Fibroblast of villous mesenchyme (primary cell): Measurements from ENCODE around the gene NLRP6. TPM values are rescaled to one million over a fixed set of nuclear protein-coding genes. Genes with fewer than 3 reads are reported as not detected.
"Not testable (repeated sequence)": the region's sequence is repeated elsewhere in the genome, so short reads cannot be mapped to it uniquely, and the experiment has no call there.

Experiments
- DNase-seq: peaks from one replicate; pipeline ENCODE4 v3.0.0-alpha.2; 2010; ENCODE audit warnings: low read depth
- H3K4me3 ChIP-seq: 2 replicates; pipeline ENCODE4 v1.5.1; 2011; ENCODE audit warnings: low read depth, mild to moderate bottlenecking, low read length
- total RNA-seq: library from RNA; depleted of rRNA; stranded (reverse); fragments of >200 nt; gene quantifications from 2 replicates; pipeline ENCODE4 v1.2.3, GENCODE V29; 2012
- TF ChIP-seq, protein P1 (sequence below): IDR thresholded peaks from 2 replicates; pipeline ENCODE4 v1.5.1; 2012; ENCODE audit warnings: low read depth, mild to moderate bottlenecking, low read length; ENCODE audit not compliant: insufficient read depth

NLRP6 gene
- total RNA-seq, 1 donor: not detected

DNA sequence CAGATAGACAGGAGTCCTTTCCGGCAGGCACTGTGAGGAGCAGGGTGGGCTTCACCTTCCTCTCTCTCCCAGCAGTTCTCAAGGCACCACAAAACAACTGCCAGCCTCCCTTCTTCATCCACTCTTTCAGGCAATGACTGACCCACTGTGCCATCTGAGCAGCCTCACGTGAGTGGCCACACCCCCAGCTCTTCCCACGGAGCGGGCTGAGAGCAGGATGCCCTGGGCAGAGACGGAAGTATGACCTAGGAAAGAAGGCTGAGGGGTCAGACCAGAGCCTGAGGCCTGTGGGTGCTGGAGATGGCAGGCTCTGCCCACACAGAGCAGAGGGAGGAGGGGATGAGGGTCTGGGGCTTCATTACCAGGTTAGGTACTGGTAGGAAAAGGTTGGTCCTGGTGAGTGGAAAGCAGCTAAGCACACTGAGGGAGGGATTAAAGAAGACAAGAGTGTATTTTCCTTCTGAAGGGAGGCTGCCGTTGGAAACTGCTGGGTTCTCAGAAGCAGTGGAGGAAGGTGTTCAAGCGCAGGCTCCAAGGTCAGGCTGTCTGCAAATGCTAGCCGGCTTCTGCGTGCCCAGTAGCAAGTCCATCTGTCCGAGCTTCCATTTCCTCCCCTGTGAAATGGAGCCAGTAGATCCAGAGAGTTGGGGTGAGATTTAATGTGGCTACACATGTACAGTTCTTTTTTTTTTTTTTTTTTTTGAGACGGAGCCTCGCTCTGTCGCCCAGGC lies 4.6 kb downstream of the NLRP6 start:
- TF ChIP-seq, protein P1, sequence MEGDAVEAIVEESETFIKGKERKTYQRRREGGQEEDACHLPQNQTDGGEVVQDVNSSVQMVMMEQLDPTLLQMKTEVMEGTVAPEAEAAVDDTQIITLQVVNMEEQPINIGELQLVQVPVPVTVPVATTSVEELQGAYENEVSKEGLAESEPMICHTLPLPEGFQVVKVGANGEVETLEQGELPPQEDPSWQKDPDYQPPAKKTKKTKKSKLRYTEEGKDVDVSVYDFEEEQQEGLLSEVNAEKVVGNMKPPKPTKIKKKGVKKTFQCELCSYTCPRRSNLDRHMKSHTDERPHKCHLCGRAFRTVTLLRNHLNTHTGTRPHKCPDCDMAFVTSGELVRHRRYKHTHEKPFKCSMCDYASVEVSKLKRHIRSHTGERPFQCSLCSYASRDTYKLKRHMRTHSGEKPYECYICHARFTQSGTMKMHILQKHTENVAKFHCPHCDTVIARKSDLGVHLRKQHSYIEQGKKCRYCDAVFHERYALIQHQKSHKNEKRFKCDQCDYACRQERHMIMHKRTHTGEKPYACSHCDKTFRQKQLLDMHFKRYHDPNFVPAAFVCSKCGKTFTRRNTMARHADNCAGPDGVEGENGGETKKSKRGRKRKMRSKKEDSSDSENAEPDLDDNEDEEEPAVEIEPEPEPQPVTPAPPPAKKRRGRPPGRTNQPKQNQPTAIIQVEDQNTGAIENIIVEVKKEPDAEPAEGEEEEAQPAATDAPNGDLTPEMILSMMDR: no peak
- no peak for DNase-seq

DNA sequence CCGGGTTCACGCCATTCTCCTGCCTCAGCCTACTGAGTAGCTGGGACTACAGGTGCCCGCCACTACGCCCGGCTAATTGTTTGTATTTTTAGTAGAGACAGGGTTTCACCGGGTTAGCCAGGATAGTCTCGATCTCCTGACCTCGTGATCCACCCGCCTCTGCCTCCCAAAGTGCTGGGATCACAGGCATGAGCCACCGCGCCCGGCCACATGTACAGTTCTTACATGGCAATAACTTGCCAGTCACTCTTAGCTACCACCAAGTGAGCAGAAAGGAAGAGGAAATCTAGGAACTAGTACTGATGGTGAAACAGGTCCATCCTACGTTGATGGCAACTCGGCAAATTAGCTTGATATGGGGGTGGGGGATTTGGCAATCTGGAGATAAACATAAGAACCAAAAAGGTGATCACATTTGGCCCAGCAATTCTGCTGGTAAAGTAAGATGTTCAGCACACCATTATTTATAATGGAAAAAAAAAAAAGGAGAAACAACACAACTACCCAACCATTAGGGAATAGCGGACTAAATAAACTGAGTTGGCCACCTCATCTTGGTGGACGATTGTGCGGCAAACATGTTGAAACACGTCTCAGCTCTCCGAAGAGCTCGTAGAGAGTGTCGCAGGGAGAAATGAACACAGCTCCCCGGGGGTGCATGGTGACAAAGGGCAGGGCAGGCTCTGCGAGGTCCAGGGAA lies 5.3 kb downstream of the NLRP6 start:
- no peak overlapping the region for H3K4me3 ChIP-seq
- DNase-seq: no peak
- TF ChIP-seq, protein P1: no peak

More for the DNA sequence above, 4.6 kb downstream of the NLRP6 start:
- H3K4me3 ChIP-seq: no peak overlapping the region

DNA sequence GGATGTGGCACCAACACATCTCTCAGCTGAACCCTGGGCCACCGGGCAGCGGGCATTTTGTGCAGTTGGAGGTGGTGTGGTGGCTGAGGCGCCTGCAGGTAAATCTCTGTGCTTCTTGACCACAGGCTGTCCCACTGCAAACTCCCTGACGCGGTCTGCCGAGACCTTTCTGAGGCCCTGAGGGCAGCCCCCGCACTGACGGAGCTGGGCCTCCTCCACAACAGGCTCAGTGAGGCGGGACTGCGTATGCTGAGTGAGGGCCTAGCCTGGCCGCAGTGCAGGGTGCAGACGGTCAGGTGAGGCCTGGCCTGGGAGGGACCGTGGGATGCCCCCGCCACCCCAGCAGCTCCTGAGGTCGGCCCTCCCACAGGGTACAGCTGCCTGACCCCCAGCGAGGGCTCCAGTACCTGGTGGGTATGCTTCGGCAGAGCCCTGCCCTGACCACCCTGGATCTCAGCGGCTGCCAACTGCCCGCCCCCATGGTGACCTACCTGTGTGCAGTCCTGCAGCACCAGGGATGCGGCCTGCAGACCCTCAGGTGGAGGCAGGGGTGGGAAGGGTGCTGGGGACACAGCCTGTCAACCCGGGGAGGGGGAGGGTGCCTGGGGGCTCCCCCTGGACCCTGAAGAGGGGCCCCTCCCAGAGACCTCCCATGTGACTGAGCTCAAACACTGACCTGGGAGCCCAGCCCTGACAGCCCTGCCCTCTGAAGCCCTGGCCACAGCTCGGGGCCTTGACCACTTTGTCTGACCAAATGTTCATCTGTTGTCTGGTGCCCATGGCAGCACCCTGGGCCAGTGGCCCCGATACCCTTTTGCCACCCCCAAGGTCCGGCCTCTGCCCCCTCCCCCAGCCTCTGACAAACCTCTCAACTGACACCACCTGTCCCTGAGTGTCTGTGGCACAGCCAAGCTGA lies 6.2 kb downstream of the NLRP6 start:
- H3K4me3 ChIP-seq: no peak overlapping the region
- DNase-seq: no peak

DNA sequence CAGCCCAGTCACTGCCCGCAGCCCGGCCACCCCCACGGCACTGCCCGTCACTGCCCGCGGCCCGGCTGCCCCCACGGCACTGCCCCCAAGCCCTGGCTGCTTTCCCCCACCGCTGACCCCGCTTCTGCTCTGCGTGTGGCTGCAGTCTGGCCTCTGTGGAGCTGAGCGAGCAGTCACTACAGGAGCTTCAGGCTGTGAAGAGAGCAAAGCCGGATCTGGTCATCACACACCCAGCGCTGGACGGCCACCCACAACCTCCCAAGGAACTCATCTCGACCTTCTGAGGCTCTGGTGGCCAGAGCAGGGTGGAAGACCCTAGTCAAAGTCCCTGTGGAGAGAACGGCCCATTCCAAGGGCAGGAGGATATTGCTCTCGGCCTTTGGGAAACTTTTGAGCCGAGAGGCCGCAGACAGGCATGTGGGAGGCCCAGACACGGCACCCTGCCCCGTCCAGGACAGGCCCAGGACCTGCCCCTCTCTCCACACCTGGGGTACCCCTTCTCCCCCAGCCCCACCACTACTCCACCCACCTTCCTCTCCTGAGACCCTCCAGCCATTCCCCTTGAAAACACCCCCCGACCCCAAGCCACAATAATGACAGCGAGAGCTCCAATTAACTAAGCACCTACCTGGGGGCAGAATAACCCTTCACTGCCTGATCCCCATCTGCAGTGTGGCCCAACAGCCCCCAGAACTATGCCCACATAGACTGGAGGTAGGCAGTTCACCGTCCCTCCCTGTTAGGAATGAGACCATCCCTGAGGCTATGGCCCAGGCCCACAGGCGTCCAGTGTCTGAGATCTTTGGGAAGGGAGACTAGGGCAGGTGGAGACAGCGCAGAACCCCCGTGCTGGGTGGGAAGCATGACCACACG lies 7.0 kb downstream of the NLRP6 start:
- DNase-seq: no peak
- no peak overlapping the region for H3K4me3 ChIP-seq
- TF ChIP-seq, protein P1: no peak

More for the DNA sequence above, 6.2 kb downstream of the NLRP6 start:
- TF ChIP-seq, protein P1: no peak

DNA sequence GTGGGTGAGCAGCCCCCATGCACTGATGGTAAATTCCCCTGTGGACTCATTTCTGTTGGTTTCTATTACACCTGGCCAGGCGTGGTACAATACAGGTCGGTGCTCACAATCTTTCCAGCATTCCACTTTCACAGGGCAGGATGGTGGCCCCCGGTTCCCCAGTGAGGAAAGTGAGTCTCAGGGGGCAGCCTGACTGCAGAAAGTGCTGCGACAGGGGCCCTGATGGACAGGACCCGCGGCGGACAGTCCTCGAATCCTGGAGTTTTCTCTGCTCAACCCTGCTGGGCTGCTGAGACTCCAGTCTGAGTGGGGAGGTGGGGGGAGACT lies 7.7 kb downstream of the NLRP6 start:
- DNase-seq: no peak
- TF ChIP-seq, protein P1: no peak
- no peak overlapping the region for H3K4me3 ChIP-seq

DNA sequence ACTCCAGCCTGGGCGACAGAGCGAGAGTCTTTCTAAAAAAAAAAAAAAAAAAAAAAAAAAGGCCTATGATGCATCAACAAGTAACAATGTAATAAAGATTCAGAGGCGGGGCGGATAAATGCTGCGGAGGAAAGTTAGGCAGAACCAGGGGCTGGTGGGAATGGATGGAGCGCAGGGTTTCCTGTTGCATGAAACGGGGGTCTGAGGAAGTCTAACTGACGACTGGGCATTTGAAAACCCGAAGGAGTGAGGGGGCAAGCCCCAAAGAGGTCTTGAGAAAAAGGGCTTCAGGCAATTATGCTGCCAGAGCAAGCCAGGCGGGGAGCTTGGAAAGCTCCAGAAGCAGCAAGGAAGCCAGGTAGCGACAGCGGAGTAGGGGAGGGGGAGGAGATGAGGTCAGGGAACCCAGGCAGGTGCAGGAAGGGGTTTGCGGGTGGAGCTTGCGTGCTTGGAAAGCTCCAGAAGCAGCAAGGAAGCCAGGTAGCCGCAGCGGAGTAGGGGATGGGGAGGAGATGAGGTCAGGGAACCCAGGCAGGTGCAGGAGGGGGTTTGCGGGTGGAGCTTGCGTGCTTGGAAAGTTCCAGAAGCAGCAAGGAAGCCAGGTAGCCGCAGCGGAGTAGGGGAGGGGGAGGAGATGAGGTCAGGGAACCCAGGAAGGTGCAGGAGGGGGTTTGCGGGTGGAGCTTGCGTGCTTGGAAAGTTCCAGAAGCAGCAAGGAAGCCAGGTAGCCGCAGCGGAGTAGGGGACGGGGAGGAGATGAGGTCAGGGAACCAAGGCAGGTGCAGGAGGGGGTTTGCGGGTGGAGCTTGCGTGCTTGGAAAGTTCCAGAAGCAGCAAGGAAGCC lies 9.0 kb downstream of the NLRP6 start:
- not testable (repeated sequence) for DNase-seq, H3K4me3 ChIP-seq
